Measurements from ENCODE around the gene FAM131A.

The FAM131A gene

GRCh38 chr3:184316792-184317191 lies 20.6 kb upstream of the FAM131A start:
- no peak for DNase-seq (ENCODE audit: low read depth, low spot score)

GRCh38 chr3:184317201-184317600 lies 20.2 kb upstream of the FAM131A start:
- no peak for DNase-seq (ENCODE audit: low read depth, low spot score)

- DNase-seq (ENCODE audit: low read depth, low spot score) = peak; percentile 99
Measured at GRCh38 chr3:184320104-184320445, 17.3 kb upstream of the FAM131A start.

- no peak for DNase-seq (ENCODE audit: low read depth, low spot score)
Measured at GRCh38 chr3:184321666-184322065, 15.7 kb upstream of the FAM131A start.

GRCh38 chr3:184322731-184323487 lies 14.5 kb upstream of the FAM131A start:
- DNase-seq (ENCODE audit: low read depth, low spot score) = no peak

- no peak for DNase-seq (ENCODE audit: low read depth, low spot score)
Measured at GRCh38 chr3:184323696-184324095, 13.7 kb upstream of the FAM131A start.

GRCh38 chr3:184325269-184325668 lies 12.1 kb upstream of the FAM131A start:
- no peak for DNase-seq (ENCODE audit: low read depth, low spot score)

- no peak for DNase-seq (ENCODE audit: low read depth, low spot score)
Measured at GRCh38 chr3:184325715-184326369, 11.6 kb upstream of the FAM131A start.

- no peak for DNase-seq (ENCODE audit: low read depth, low spot score)
Measured at GRCh38 chr3:184327171-184327570, 10.2 kb upstream of the FAM131A start.

- DNase-seq (ENCODE audit: low read depth, low spot score) = no peak
Measured at GRCh38 chr3:184328516-184328915, 8.9 kb upstream of the FAM131A start.

- peak; percentile 89 for DNase-seq (ENCODE audit: low read depth, low spot score)
Measured at GRCh38 chr3:184332370-184333090, 4.9 kb upstream of the FAM131A start.

- DNase-seq (ENCODE audit: low read depth, low spot score) = no peak
Measured at GRCh38 chr3:184333190-184333589, 4.2 kb upstream of the FAM131A start.

GRCh38 chr3:184333700-184334099 lies 3.7 kb upstream of the FAM131A start:
- DNase-seq (ENCODE audit: low read depth, low spot score) = no peak

- DNase-seq (ENCODE audit: low read depth, low spot score) = peak; percentile 69
Measured at GRCh38 chr3:184334470-184335158, 2.8 kb upstream of the FAM131A start.

- no peak for DNase-seq (ENCODE audit: low read depth, low spot score)
Measured at GRCh38 chr3:184335291-184335660, 2.1 kb upstream of the FAM131A start.

- DNase-seq (ENCODE audit: low read depth, low spot score) = peak; percentile 93
Measured at GRCh38 chr3:184335661-184336546, 1.5 kb upstream of the FAM131A start.

- DNase-seq (ENCODE audit: low read depth, low spot score) = peak; percentile 70
Measured at GRCh38 chr3:184336547-184337398, 627 bp upstream of the FAM131A start.

- DNase-seq (ENCODE audit: low read depth, low spot score) = no peak
Measured at GRCh38 chr3:184337981-184338380, 581 bp downstream of the FAM131A start.

GRCh38 chr3:184338511-184338945 lies 1.1 kb downstream of the FAM131A start:
- peak; percentile 96 for DNase-seq (ENCODE audit: low read depth, low spot score)

- no peak for DNase-seq (ENCODE audit: low read depth, low spot score)
Measured at GRCh38 chr3:184339001-184339400, 1.6 kb downstream of the FAM131A start.

All from astrocyte of the hippocampus (primary cell).